ENCODE measurements around the gene AFAP1.

The AFAP1 gene

GRCh38 chr4:7939377-7940108 is at the start of gene AFAP1:
Gene AFAP1, minus strand, starts transcription at chr4:7939861. Its CDS starts 67,783 bp downstream, at chr4:7872078.
- peak; percentile 88 to 91 for DNase-seq

GRCh38 chr4:7988437-7988836 is 48.8 kb upstream of the AFAP1 start:
- no peak for DNase-seq

GRCh38 chr4:7987148-7987989 is 47.7 kb upstream of the AFAP1 start:
- peak; percentile 65 to 67 for DNase-seq

GRCh38 chr4:7985891-7986441 is 46.3 kb upstream of the AFAP1 start:
- no peak for DNase-seq

GRCh38 chr4:7985072-7985471 is 45.4 kb upstream of the AFAP1 start:
- no peak for DNase-seq

GRCh38 chr4:7984286-7984925 is 44.7 kb upstream of the AFAP1 start:
- DNase-seq, result no peak

GRCh38 chr4:7983296-7983695 is 43.6 kb upstream of the AFAP1 start:
- no peak for DNase-seq

GRCh38 chr4:7981738-7982394 is 42.2 kb upstream of the AFAP1 start:
- no peak for DNase-seq

GRCh38 chr4:7980036-7980435 is 40.4 kb upstream of the AFAP1 start:
- no peak for DNase-seq

GRCh38 chr4:7979652-7979968 is 39.9 kb upstream of the AFAP1 start:
- no peak for DNase-seq

GRCh38 chr4:7978907-7979651 is 39.4 kb upstream of the AFAP1 start:
- no peak for DNase-seq

- DNase-seq, result no peak
These were observed 38.8 kb upstream of the AFAP1 start for GRCh38 chr4:7978489-7978888.

- no peak for DNase-seq
These were observed 37.0 kb upstream of the AFAP1 start for GRCh38 chr4:7976634-7977033.

- no peak for DNase-seq
These were observed 36.4 kb upstream of the AFAP1 start for GRCh38 chr4:7976025-7976424.

GRCh38 chr4:7974425-7974824 is 34.8 kb upstream of the AFAP1 start:
- no peak for DNase-seq

GRCh38 chr4:7973545-7973981 is 33.9 kb upstream of the AFAP1 start:
- no peak for DNase-seq

GRCh38 chr4:7971881-7972500 is 32.3 kb upstream of the AFAP1 start:
- no peak for DNase-seq

GRCh38 chr4:7971159-7971631 is 31.5 kb upstream of the AFAP1 start:
- no peak for DNase-seq

- no peak for DNase-seq
These were observed 30.8 kb upstream of the AFAP1 start for GRCh38 chr4:7970361-7970946.

- no peak for DNase-seq
These were observed 28.7 kb upstream of the AFAP1 start for GRCh38 chr4:7968262-7968896.
